D721Med (cell line): ENCODE measurements around the gene SLC17A2.

Experiments
- DNase-seq: peaks from one replicate; pipeline ENCODE4 v3.0.0; 2011; ENCODE audit warnings: low spot score; ENCODE audit not compliant: insufficient read length
- FAIRE-seq: peaks from 2 replicates; lab custom pipeline; 2011; peaks lifted over from hg19 to GRCh38; lab: Jason Lieb, UNC
- CTCF ChIP-seq: IDR thresholded peaks from 2 replicates; pipeline ENCODE4 v1.5.1; 2012; ENCODE audit warnings: mild to moderate bottlenecking, control low read depth; ENCODE audit not compliant: insufficient read depth; ENCODE audit errors: missing control alignments

Gene SLC17A2

DNA sequence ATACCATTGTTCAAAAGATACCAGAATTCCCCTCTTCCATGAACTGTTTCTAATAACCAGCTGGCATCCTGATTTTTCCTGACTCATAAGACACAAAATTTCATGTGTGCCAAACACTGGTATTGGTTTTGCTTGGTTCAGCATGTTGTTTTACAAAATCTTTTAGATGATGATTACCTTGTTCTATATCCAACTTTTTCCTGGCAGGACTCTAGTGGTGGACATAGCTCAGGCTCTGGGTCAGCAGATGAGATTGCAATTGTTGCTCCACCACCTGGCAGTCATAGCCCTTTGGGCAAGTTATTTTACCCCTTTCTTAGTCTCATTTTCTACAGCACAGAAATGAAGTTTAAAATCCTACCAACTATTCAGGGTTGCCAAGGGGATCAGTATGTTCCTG, 38.3 kb upstream of the SLC17A2 start:
- TF ChIP-seq CTCF: no peak
- FAIRE-seq (no peak), DNase-seq (no peak)

DNA sequence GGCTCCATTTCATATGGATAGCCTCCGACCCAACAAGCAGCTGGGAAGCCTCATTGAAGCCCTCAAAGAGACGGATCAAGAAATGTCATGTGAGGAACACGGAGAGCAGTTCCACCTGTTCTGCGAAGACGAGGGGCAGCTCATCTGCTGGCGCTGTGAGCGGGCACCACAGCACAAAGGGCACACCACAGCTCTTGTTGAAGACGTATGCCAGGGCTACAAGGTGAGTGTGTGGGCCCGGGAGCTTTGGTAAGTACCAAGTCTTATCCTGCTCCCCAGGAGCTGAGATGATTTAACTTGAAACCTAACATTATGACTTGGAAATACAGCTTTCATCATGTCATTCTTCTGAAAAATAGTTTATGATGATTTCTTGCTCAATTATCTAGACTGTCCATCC, 36.2 kb upstream of the SLC17A2 start:
- no peak for TF ChIP-seq CTCF
- no peak for DNase-seq
- no peak for FAIRE-seq

- no peak for TF ChIP-seq CTCF
- no peak for FAIRE-seq
- DNase-seq: no peak
Measured at GRCh38 chr6:25965058-25965457, 34.6 kb upstream of the SLC17A2 start.

DNA sequence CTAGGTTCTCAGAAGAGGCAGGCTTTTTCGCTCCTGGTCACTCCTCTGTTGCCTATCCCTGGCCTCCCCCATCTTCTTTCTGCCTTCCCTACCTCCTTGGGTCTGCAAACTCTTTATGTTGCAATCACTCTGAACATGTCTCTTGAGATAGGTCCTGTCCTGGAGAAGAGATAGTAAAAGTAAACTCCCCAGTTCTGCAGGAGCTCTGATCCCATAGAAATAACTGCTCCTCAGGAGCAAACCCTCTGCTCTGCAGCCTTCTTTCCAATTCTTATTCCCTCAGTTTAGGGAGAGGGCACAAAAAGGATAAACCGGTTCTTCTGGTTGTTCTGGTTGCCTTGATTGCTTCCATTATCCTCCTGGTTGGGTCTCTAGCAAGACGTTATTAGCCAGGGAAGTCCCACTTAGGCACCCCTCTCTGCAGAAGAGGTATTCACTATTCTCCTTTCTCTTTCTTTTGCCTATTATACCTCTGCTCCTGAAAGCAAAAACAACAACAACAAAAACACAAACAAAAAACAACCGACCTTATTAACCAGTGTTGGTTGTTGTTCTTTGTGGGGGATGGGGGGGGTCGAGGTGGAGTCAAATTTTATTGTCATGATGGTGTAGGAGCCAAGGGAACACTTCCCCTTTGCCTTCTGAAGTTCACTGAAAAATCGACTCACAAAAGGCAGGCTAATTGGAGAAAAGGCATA, 33.1 kb upstream of the SLC17A2 start:
- no peak for FAIRE-seq
- no peak for TF ChIP-seq CTCF
- DNase-seq: no peak

DNA sequence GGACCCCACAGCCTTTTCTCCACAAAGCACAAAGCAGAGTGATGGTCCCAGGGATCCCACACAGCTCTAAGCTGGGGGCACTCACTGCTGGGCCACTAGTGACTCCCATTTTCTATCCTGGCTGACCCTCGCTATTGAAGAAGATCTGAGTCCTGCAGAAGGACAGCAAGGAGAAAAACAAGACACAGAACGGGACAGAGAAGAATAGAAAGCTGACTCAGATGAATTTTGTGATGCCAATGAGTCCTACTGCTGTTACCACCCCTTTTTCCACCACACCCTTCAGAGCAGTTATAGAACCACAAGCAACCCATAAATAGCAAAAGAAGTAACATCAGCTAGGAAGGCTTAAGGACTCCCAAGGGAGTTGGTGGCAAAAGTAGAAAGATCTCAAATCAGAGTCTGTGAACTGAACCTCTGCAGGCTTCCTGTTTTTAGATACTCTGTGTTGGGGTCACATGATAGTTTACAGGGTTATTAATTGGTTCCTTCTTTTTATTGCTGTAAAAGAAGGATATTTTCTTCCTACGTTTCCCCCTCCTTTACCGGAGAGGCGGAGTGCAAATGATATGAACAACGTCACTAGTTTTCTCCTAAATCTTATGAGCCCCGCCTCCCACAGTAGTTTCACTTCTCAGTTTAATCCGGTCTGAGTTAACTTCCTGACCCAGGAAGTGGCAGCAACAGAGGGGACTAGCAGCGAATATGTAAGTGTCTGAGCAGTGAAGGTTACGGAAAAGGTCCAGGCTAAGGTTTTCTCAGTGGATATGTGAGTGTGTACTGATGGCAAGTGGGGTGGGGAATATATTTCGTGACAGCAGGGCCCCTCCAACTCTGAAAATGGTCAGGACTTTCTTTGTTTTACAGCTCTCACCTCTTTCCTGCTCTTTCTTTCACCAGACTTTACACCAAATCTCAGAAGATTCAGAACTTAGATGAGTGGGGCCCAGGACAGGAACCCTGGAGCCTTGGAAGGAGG, 31.9 kb upstream of the SLC17A2 start, which contains the start of gene TRIM38:
Gene TRIM38 (plus strand): TSS at position 654 of the 979 bp plus-strand sequence. CDS start 3,721 bp downstream, outside the sequence.
- FAIRE-seq (no peak), DNase-seq (no peak)
- no peak for TF ChIP-seq CTCF

DNA sequence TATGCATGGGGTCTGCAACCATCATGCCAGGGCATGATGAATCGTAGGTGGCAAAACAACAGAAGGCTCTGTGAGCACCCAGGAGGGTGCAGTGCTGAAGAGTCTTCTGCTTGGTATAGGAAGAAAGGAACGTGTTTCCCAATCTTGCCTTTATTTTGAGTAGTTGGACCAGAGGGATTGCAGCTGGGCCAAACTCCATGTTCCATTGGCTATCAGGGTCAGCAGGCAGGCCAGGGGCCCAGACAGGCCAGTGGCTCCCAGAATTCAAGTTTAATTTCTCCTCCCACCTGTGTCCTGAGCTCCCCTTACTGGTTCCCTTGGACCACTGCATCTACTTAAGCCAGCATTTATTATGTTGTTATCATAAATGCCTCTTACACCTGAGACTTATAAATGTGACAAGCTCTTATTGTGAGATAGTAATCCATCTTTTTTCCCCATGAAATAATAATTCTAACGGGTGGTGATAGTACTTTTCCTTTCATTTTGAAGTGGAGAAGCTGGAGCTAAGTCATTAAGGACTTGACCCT, 31.2 kb upstream of the SLC17A2 start:
- no peak for TF ChIP-seq CTCF
- FAIRE-seq: no peak
- DNase-seq: no peak
